Measurements from ENCODE around the gene TSC22D2. TPM values are rescaled to one million over a fixed set of nuclear protein-coding genes. Genes with fewer than 3 reads are reported as not detected.
"Not testable (repeated sequence)": the region's sequence is repeated elsewhere in the genome, so short reads cannot be mapped to it uniquely, and the experiment has no call there.

Gene TSC22D2
- total and polyA plus RNA-seq, 8 donors: 7.1 to 32.2 (median 17.9) TPM

DNA sequence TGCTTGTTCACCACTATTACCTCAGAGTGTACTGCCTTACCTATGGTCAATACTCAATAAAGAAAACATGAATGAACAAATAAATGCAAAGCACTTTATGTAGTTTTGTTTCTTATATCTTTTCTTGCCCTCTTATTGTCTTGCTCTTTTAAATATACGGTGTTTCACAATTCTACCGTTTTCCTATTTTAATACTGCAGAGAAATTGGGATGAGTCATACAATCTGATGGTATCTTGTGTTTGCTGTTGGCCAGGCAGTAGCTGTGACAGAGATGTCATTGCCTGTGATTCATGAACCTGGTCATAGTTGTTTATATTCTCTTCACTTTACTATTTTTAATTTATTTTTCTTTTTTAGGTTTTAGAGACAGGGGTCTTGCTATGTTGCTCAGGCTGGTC lies 89.9 kb downstream of the TSC22D2 start:
- intact Hi-C loops (cut with DNase I; ENCODE audit: low total_unique reads): loop anchor here (10.0 kb wide), 3 partner anchors 83 to 273 kb away; no protein-coding TSS in a partner anchor
- no peak for TF ChIP-seq POLR2A (IDR thresholded peaks at IDR 0.05)
- TF ChIP-seq EP300 (IDR thresholded peaks at IDR 0.05): no peak
- TF ChIP-seq POLR2AphosphoS5 (IDR thresholded peaks at IDR 0.05): no peak
- H3K36me3 ChIP-seq: no peaks in the 10 kb centered on the region
- no peaks in the 10 kb centered on the region for H3K4me1 ChIP-seq
- no peak for DNase-seq
- H3K9me3 ChIP-seq: peaks cover 0 to 9% (median 4%) of the 10 kb centered on the region in 4 donors
- H3K27ac ChIP-seq: no peak overlapping the region
- no peak overlapping the region for H3K4me3 ChIP-seq
- WGBS, 5 donors: 39 to 64% (median 59%) methylated on average over 2 of the region's 2 CpGs
- H3K27me3 ChIP-seq: no peaks in the 10 kb centered on the region

GRCh38 chr3:150500960-150501359 lies 92.9 kb downstream of the TSC22D2 start:
- H3K4me1 ChIP-seq; H3K27ac ChIP-seq; H3K27me3 ChIP-seq; H3K4me3 ChIP-seq; intact Hi-C loops (cut with DNase I; ENCODE audit: low total_unique reads); H3K36me3 ChIP-seq; DNase-seq; H3K9me3 ChIP-seq: not testable (repeated sequence)
- WGBS, 5 donors: 83 to 100% (median 93%) methylated on average over 1 of the region's 1 CpG

- no peak for DNase-seq
- 80 to 90% (median 86%) methylated on average over 3 to 5 of the region's 5 CpGs for WGBS, 5 donors
- Histone ChIP-seq H3K4me1 (no peaks in the 10 kb centered on the region), H3K27me3 (no peaks in the 10 kb centered on the region), H3K9me3 (peaks cover 0 to 9% (median 4%) of the 10 kb centered on the region in 4 donors), H3K27ac (no peak overlapping the region), H3K4me3 (no peak overlapping the region), H3K36me3 (no peaks in the 10 kb centered on the region)
- TF ChIP-seq POLR2A (IDR thresholded peaks at IDR 0.05) (no peak), POLR2AphosphoS5 (IDR thresholded peaks at IDR 0.05) (no peak)
- intact Hi-C loops (cut with DNase I; ENCODE audit: low total_unique reads): no loop called here
These were observed 95.5 kb downstream of the TSC22D2 start for GRCh38 chr3:150503402-150504099.

- 61 to 85% (median 73%) methylated on average over 2 to 3 of the region's 3 CpGs for WGBS, 5 donors
- DNase-seq: no peak
- no peaks in the 10 kb centered on the region for H3K36me3 ChIP-seq
- no peak for TF ChIP-seq POLR2AphosphoS5 (IDR thresholded peaks at IDR 0.05)
- no peak for TF ChIP-seq EP300 (IDR thresholded peaks at IDR 0.05)
- no peak for TF ChIP-seq POLR2A (IDR thresholded peaks at IDR 0.05)
- TF ChIP-seq, protein P1, sequence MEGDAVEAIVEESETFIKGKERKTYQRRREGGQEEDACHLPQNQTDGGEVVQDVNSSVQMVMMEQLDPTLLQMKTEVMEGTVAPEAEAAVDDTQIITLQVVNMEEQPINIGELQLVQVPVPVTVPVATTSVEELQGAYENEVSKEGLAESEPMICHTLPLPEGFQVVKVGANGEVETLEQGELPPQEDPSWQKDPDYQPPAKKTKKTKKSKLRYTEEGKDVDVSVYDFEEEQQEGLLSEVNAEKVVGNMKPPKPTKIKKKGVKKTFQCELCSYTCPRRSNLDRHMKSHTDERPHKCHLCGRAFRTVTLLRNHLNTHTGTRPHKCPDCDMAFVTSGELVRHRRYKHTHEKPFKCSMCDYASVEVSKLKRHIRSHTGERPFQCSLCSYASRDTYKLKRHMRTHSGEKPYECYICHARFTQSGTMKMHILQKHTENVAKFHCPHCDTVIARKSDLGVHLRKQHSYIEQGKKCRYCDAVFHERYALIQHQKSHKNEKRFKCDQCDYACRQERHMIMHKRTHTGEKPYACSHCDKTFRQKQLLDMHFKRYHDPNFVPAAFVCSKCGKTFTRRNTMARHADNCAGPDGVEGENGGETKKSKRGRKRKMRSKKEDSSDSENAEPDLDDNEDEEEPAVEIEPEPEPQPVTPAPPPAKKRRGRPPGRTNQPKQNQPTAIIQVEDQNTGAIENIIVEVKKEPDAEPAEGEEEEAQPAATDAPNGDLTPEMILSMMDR (IDR thresholded peaks at IDR 0.05): no peak
- H3K27ac ChIP-seq: no peak overlapping the region
- peaks cover 0 to 9% (median 4%) of the 10 kb centered on the region in 4 donors for H3K9me3 ChIP-seq
- intact Hi-C loops (cut with DNase I; ENCODE audit: low total_unique reads): no loop called here
- no peaks in the 10 kb centered on the region for H3K27me3 ChIP-seq
- no peak overlapping the region for H3K4me3 ChIP-seq
- no peaks in the 10 kb centered on the region for H3K4me1 ChIP-seq
These were observed 96.4 kb downstream of the TSC22D2 start for GRCh38 chr3:150504483-150504882.

DNA sequence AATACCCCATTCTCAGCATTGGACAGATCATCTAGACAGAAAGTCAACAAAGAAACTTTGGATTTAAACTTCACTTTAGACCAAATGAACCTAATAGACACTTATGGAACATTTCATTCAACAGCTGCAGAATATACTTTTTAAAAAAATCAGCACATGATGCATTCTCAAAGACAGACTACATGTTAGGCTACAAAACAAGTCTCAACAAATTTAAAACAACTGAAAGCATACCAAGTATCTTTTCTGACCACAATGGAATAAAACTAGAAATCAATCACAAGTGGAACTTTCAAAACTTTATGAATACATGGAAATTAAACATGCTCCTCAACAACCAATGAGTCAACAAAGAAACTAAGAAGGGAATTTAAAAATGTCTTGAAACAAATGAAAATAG lies 100.3 kb downstream of the TSC22D2 start:
- Histone ChIP-seq H3K4me3 (no peak overlapping the region), H3K27me3 (no peaks in the 10 kb centered on the region), H3K27ac (no peak overlapping the region), H3K9me3 (no peaks in the 10 kb centered on the region), H3K36me3 (no peaks in the 10 kb centered on the region), H3K4me1 (no peaks in the 10 kb centered on the region)
- TF ChIP-seq, protein P1 (IDR thresholded peaks at IDR 0.05): no peak
- TF ChIP-seq EP300 (IDR thresholded peaks at IDR 0.05): no peak
- no peak for TF ChIP-seq POLR2A (IDR thresholded peaks at IDR 0.05)
- TF ChIP-seq POLR2AphosphoS5 (IDR thresholded peaks at IDR 0.05): no peak
- intact Hi-C loops (cut with DNase I; ENCODE audit: low total_unique reads): no loop called here
- no peak for DNase-seq

- Histone ChIP-seq H3K27ac (no peak overlapping the region), H3K4me3 (no peak overlapping the region), H3K9me3 (no peaks in the 10 kb centered on the region), H3K36me3 (no peaks in the 10 kb centered on the region), H3K4me1 (no peaks in the 10 kb centered on the region), H3K27me3 (no peaks in the 10 kb centered on the region)
- TF ChIP-seq POLR2A (IDR thresholded peaks at IDR 0.05): no peak
- intact Hi-C loops (cut with DNase I; ENCODE audit: low total_unique reads): no loop called here
- no peak for DNase-seq
- 88 to 95% (median 92%) methylated on average over 2 of the region's 2 CpGs for WGBS, 5 donors
These were observed 101.7 kb downstream of the TSC22D2 start for GRCh38 chr3:150509780-150510179.

Measured in stomach (tissue), 9 donors.